Stimulated activated CD8-positive, alpha-beta memory T cell treated with anti-CD3 and anti-CD28 coated beads, Interleukin-7, amount 100 ng/mL, for 24 hours (primary cell): ENCODE results near the gene SDHD.

Experiments used
- DNase-seq: peaks from one replicate; pipeline ENCODE4 v3.0.0-alpha.2; 2020; ENCODE audit warnings: low read depth

The SDHD gene

DNA sequence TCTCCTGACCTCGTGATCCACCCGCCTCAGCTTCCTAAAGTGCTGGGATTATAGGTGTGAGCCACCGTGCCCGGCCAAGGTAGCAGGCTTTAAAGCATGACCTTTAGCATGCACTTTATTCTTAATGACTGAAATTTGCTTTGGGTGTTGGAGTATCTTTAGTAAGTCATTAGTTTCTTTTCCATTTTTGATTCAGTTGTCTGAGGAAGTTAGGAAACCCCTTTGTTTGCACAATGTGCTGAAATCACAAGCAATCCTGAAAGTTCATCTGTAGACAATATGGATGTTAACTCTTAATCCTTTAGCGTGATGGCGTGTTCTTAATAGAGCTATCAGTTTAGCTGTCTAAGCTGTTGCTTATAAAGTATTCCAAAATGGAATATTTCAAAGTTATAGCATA, 16.8 kb downstream of the SDHD start:
- DNase-seq = no peak

DNA sequence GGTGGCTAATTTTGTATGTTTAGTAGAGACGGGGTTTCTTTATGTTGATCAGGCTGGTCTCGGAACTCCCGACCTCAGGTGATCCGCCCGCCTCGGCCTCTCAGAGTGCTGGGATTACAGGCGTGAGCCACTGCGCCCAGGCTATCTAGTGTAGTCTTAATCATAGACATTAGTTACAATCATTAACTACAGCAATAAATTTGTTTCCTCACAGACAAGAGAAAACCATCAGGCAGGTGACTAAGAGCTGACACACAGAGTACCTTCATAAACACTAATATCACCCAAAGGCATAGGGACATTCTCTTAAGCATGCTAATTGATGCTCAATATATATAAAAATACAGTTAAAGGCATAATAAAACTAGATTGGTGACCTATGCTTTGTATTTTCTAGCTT, 19.4 kb downstream of the SDHD start:
- no peak for DNase-seq

DNA sequence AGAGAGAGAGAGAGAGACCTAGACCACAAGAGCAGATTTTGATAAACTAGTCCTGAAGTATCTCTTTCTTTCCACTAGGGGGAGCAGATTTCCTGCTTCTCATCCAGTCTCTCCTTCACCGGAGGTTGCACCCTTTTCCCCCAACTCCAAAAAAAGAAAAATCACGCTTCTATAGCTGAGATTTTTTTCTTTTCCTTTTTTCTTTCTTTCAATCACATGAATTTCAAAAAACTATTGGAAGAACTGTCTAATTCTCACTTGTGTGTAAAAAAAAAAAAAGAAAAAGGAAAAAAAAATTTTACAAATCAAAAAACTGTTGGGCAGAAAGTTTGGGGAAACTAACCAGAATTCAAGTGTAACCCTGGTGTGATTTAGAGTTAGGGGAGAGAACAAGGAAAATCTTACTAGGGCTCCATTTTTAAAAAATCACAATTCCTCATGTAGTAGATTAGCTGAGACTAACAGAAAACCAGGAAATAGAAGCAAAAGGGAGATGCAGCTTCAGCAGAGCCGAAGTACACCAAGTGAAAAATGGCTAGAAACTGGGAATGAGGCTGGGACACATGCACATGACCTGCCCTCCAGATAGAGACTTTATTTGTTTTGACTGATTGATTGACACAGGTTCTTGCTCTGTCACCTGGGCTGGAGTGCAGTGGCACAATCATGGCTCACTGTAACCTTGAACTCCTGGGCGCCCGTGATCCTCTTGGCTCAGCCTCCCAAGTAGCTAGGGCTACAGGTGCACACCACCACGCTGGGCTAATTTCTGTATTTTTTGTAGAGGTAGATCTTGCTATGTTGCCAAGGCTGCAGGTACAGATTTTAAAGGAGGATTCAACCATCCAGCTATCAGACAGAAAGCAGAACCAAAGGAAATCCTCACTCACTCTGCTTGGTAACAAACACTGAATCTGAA, 27.1 kb downstream of the SDHD start:
- DNase-seq = no peak

DNA sequence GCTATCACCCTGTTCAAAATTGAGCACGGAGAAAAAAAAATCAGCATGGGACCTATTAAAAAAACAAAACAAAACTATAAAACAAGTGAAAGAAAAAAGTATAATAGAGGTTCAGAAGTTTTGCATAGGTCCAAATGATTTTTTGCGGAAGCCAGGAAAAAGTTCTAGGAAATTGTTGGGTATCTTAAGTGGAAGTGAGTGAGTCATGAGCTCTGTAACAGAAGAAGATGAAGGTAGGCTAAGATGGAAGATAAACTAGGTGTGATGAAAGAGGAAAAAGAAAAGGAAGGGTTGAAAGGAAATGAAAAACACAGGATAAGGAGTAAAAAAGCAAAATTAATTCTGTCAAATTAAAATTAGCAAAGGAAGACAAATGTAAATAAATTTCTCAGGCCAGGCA, 27.8 kb downstream of the SDHD start:
- no peak for DNase-seq

DNA sequence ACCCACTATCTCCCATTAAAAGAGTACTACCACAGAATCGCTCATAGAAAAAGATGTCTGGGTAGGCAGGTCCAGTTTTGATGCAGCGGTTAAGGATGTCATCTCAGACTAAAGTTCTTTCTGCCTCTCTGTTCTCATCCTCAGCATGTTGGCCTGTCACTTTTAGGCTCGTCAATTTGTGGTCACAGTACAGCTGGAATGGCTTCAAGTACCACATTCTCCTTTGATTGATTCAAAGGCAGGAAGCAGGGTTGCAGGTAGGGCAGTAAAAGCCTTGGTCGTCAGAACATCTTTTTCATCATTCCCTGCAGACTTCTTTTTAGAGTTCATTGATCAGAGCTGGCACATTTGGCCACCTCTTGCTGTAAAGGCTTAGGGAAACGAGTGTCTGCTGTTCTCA, 28.7 kb downstream of the SDHD start:
- DNase-seq = no peak

DNA sequence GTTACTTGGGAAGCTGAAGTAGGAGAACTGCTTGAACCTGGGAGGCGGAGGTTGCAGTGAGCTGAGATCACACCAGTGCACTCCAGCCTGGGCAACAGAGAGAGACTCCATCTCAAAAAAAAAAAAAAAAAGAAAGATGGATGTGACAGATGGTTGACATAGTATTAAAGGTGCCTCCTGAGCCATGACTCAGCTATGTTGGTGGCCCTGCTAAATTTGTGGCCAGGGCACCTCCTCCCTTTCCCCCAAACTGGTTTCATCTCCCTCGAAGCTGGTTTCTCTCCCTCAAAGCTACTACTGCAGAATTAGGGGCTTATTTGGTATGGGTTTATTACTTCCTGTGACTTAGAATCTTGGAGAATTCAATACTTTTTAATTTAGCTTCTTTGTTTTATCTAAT, 31.5 kb downstream of the SDHD start:
- no peak for DNase-seq

DNA sequence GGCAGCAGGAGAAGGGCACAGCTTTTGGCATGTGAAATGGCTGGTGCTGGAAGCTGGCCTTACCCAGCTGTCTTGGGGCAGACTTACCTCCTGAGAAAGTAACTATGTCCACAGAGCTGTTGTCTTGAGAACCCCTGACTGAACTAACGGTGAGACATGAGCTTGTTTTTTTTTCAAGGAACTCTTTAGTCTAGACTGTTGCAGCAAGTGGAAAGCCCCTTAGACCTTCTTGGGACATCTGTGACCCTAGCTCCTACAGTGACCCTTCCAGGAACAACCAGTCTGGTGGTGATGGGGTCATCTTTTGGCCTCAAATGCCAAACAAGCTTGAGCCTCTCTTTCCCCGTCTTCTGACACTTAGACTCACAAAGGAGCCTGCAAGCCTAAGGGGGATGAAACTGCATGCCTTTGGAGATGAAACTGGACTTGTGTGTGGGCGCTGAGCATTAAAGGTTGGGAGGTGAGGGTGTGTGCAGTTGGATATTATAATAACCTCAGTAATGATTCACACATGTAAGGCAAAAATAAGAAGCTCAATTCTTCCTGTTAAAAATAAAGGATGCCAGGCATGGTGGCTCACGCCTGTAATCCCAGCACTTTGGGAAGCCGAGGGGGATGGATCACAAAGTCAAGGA, 35.4 kb downstream of the SDHD start:
- no peak for DNase-seq

DNA sequence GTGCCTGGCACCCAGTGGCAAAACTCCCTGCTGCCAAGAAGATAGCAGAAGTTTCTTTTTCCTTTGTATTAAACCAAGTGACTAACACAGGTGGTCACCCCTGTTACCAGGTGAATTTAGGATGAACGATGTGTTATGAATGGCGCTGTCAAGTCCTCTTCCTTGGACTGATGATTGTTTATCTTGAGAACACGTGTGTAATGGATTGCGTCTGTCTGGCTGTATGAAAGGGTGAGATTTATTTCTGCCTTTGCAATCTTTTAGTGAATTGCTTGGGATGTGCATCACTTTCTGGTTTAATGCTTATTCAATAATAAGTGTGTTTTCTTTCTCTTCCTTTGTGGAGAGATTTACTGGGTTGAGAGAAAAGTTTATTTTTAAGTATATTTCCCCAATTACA, 36.5 kb downstream of the SDHD start:
- no peak for DNase-seq

DNA sequence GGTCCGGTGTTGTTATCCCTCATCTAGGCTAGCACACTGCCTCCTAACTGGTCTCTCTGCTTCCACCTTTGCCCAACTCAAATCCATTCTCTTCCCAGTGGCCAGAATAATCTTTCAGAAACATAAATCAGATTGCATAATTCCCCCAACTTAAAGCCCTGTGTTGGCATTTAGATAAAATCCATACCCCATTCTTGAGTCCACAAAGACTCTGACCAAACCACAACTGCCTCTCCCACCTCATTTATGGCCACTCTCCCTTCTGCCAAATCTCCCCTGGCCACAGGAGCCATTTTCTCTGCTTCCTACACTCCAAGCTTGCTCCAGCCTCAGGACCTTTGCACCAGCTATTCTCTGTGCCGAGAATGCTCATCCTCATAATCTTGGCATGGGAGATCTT, 40.4 kb downstream of the SDHD start:
- DNase-seq = no peak

DNA sequence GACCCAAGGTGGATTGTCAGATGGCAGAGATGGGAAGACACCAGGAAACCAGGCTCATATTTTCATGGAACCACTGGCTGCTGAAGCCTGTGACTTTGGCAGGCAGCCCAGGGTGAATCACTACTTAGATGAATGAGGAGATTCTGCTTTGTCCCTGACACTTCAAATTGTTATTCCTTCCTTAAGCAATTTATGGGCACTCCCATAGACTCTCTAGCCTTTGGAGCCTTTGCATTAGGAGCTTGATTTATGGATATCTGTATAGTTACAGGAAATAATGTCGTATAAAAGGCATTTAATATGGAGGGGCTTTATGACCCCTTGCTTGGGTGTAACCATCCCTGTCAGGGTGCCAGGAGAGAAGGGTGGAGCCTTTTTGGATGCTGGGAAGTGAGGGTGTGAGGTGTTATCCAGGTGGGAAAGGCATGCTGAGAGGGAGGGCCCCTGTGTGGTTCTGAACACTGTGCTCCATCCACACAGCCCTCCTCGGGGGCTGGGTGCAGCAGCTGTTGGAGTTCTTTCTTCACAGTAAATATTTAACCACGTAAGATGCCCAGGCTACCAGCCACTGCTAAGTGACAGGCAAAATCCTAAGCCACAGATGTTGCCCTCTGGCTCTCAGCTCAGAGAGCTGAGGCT, 41.9 kb downstream of the SDHD start:
- no peak for DNase-seq

DNA sequence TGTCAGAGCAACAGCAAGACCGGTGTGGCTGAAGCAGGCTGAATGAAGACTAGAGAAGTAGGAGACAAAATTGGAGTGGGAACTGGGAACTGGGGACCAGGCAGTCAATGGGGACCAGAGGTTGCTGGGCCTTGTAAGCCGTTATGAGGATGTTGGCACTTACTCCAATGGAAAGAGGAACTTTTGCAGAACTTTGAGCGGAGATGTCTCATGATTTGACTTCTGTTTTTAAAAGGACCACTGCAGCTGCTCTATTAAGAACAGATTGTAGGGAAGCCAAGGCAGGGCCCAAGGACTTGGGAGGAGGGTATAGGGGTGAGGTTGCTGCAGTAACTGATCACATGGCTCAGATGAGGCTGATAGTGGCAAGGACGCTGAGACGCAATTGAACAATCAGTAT, 43.0 kb downstream of the SDHD start:
- no peak for DNase-seq

DNA sequence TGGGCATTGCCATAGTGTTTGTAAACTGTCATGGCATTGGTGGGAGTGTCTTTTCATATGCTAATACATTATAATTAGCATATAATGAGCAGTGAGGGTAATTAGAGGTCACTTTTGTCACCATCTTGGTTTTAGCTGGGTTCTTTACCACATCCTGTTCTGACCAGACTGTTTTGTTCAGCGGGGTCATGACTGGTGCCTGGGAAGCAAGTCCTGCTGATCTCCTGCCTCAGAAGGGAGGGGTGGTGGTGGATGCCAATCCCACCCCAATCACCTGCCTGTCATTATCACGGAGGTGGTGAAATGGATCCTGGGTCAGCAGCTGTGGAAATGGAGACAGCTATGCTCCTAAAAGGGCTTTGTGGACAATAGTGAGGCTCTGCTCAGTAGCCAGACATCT, 46.1 kb downstream of the SDHD start:
- no peak for DNase-seq

DNA sequence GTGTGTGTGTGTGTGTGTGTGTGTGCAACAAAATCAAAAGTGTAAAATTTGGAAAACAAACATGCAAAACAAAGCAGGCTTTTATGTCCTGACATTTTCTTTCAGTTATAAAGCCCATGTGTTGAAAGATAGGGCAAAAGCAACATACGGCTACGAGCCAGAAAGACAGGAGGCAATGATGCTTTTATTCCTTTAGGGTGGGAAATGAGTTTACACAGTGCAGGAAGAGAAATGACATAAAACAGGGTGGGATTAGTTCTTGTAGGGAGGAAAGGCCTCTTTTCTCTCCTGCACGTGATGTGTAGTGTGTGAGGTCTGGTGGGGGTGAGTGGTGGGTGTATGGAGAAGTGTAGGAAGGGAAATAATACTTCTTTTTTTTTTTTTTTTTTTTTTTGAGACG, 47.8 kb downstream of the SDHD start:
- DNase-seq = no peak

DNA sequence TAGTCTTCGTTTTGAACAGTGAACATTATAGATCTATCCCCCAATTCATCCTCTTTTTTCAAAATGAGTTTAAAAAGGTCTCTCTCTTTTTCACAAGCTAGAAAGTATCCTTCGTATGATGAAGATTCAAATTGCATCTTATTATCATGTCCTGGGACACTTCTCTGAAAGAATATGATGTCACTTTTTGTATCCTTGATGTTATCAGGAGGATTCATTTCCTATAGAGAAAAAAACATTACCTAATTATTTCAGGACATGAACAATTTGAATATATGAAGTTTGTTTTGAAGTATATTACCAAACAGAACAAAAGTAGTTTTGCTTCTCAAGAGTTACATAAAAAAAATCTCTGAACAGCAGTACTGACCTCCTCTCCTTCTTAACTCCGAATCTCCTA, 56.9 kb downstream of the SDHD start:
- DNase-seq = no peak
